ENCODE data around the gene MBLAC2.
A peak's percentile ranks its signal among the peaks of the same experiment; 100 is the strongest.

MBLAC2 gene

DNA sequence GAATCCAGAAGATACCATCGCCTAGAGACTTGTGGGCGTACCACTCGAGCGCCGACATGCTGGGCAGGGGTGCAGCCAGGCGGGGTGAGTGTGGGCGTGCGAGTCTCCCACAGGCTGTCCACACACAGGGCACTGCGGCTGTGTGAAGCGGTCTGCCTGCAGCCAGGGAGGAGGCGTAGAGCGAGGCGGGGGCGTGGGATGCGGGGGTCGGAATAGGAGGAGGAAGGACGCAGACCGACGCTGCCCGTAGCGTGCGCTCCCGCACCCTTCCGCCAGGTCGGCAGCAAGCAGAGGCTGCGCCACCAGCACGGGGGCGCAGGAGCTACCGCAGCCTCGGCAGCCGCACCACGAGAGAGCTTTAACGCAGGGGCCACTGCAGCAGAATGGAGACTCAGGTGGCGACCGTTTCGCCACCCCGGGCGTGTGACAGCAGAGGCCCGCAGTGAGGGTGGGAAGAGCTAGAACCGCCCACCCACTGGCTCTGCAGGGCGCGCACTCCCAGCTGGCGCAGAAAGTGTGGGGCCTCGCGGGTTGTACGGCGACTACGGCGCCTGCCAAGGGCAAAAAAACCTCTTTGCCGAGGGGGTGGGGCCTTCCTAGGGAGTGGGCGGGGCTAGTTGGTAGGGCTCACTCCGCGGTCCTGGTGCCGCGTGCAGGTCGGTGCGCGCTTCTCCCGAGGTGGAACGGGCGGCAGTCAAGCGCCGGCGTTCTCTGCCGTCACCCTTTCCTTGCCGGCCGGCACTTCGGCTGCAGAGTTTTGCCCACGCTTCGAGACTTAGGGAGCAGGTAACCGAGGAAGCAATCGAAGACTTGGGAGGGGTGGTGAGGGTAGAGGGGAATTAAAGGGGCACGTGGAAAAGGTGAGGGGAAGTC, at the start of gene MBLAC2, which contains the start of gene POLR3G:
TSS of gene MBLAC2 (minus strand) at position 537 of the 873 bp plus-strand sequence. CDS start at position 58, 479 bp downstream.
TSS of gene POLR3G (plus strand) at position 630 of the 873 bp plus-strand sequence. CDS start 10,704 bp downstream, outside the sequence.
- peak; percentile 84 to 96 (median 93) for DNase-seq (ENCODE audit: low read depth in 3 of 3)

DNA sequence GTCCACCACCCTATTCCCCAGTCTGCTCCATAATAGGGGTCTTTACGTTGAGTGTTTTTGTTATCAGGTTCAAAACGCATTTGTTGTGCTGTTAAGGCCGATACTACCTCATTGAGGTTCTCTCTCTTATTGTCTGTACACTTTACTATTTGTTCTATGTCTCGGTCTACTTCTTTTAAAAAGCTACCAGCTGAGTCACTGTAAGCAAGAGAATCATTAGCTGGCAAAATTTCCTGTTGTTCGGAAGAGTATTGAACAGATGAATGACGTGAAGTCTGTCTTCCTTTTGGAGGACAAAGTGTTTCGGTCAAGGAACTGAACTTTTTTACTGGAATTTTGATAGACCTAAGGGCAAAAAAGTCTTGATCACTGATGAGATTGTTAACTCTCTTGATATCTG, 44.5 kb upstream of the MBLAC2 start:
- DNase-seq (ENCODE audit: low read depth in 3 of 3): no peak

GRCh38 chr5:90518661-90519060, 44.1 kb upstream of the MBLAC2 start:
- no peak for DNase-seq (ENCODE audit: low read depth in 3 of 3)

DNA sequence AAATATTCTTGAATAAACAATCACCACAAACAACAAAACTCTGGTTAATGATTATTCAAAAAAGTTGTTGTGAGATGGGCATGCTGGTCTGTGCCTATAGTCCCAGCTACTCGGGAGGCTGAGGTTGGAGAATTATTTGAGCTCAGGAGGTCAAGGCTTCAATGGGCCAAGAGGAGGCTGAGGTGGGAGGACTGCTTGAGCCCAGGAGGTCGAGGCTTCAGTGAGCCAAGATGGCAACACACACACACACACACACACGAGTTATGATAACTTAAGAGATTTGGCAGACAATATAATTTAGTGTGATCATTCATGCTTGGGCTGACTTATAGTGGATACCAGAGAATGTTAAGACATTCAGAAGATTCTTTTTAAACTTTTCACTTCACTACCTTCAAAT, 39.9 kb upstream of the MBLAC2 start:
- no peak for DNase-seq (ENCODE audit: low read depth in 3 of 3)

DNA sequence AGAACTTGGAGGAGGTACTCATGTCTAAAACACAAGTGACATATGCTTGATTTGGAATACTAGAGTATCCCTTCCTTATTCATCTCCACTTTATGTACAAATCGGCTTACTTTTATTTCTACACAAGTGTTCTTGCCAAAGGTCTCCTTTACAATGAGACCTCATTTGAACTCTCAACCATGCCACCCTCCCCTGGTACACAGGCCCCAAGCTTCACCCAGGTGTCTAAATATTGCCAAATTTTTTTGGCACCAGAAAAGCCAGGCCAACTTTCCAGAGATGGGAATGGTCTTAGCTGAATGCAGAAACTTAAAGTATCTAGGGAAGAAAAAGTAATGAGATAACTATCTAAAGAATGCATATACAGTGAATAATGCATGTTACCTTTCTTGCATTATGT, 35.9 kb upstream of the MBLAC2 start:
- no peak for DNase-seq (ENCODE audit: low read depth in 3 of 3)

GRCh38 chr5:90506221-90506620, 31.6 kb upstream of the MBLAC2 start:
- DNase-seq (ENCODE audit: low read depth in 3 of 3): no peak

- no peak for DNase-seq (ENCODE audit: low read depth in 3 of 3)
Measured at GRCh38 chr5:90504743-90505142, 30.2 kb upstream of the MBLAC2 start.

DNA sequence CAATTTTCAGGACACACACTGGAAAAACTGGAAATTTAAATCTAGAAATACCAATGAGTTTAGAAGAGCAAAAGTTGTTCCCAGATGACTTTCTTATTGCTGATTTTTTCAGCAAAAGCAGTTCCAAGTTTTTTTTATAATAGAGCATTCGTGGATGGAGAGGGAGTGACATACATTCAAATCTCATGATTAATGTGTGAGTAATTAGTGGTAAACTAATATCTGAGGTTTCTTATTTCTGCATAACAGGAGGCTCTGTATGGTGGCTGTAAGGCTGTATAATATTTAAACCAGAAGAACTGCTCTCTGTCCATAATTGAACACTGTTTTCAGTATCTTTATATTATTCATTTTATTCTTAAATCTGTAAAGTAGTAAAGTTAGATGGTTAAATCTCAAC, 29.0 kb upstream of the MBLAC2 start:
- no peak for DNase-seq (ENCODE audit: low read depth in 3 of 3)

DNA sequence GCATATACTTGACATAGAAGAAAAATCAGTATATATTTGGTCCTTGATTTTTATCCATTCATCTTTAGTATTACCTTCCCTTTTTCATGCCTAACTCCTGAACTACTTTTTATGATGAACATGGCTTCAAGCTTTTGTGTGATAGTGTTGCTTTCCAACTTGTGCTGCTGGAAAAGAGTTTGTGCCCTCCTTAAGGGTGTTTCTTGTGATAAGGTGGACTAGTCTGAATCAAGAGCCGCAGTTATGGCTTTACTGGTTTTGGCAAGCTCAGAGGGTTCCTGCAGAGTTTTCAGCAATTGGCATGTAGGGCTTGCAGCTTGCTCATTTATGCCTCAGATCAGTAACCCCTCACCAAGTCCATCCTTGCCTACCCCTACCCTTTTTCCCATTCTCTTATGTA, 20.6 kb upstream of the MBLAC2 start:
- DNase-seq (ENCODE audit: low read depth in 3 of 3): no peak

DNA sequence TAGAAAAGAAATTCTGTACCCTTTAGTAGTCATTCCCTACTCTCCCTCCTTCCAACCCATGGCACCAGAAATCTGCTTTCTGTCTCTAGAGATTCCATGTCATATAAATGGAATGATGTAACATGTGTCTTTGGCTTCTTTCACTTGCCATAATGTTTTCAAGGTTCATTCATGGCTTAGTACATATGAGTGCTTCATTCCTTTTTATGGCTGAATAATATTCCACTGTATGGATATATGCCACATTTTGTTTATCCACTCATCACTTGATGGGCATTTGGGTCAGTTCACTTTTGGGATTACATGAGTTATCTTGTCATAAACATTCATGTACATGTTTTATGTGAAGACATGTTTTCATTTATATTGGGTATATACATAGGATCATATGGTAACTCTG, 19.5 kb upstream of the MBLAC2 start:
- no peak for DNase-seq (ENCODE audit: low read depth in 3 of 3)

GRCh38 chr5:90488791-90489190, 14.2 kb upstream of the MBLAC2 start:
- DNase-seq (ENCODE audit: low read depth in 3 of 3): no peak

DNA sequence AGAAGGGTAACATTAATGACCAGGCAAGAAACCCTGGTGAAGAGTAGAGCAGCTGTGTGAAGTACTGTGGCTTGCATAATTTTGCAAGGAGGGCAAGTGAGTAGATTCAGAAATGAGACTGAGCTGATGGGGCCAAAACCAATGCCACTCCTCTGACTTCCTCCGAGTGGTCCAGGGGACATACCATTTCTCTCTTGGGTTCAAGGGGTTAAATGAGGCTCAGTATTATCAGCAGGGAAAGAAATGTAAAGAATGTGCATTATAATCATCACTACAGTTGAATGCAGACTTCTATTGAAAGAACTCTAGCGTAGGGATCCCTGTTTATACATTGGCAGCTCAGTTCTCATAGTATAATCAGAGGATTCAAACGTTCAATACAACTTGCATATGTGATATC, 10.0 kb upstream of the MBLAC2 start:
- no peak for DNase-seq (ENCODE audit: low read depth in 3 of 3)

GRCh38 chr5:90483206-90483605, 8.6 kb upstream of the MBLAC2 start:
- no peak for DNase-seq (ENCODE audit: low read depth in 3 of 3)

DNA sequence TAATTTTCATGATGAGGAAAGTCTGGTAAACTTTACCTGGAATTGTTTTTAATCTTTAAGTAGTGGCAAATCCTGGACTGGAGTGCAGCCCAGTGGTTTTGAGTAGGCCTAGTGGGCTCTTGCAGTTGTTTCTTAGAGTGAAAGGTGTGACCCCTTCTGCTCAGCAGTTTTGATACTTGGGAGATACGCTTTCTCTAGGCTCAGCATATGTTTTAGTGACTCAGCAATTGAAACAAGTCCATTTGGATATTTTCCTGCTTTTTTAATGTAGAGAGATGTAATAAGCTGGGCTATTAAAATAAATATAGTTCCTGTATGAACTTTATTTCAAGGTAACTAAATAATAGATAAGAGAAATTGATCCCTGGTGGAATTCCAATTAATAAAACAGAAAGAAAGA, 6.1 kb upstream of the MBLAC2 start:
- DNase-seq (ENCODE audit: low read depth in 3 of 3): no peak

- DNase-seq (ENCODE audit: low read depth in 3 of 3): no peak
Measured at GRCh38 chr5:90479611-90480385, 5.2 kb upstream of the MBLAC2 start.

- DNase-seq (ENCODE audit: low read depth in 3 of 3): no peak
Measured at GRCh38 chr5:90477621-90478215, 3.1 kb upstream of the MBLAC2 start.

DNA sequence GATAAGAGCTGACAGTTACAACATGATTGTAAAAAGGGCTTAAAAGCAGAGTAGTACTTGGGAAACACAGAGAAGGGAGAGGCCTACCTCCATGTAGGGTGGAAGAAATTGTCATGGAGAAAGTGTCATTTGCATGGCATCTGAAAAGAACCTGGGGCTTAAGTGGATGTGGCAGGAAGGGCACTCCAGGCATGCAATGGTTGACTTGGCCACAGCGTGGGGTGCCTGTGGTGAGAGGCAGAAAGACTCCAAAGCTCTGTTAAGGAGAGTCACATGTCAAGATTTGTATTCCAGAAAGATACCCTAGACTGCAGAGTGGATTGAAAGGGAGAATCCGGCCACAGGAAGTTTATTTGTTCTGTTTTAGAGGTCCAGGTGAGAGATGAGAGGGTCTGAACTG, 2.5 kb upstream of the MBLAC2 start:
- no peak for DNase-seq (ENCODE audit: low read depth in 3 of 3)

- DNase-seq (ENCODE audit: low read depth in 3 of 3): no peak
Measured at GRCh38 chr5:90476391-90476790, 1.8 kb upstream of the MBLAC2 start.

DNA sequence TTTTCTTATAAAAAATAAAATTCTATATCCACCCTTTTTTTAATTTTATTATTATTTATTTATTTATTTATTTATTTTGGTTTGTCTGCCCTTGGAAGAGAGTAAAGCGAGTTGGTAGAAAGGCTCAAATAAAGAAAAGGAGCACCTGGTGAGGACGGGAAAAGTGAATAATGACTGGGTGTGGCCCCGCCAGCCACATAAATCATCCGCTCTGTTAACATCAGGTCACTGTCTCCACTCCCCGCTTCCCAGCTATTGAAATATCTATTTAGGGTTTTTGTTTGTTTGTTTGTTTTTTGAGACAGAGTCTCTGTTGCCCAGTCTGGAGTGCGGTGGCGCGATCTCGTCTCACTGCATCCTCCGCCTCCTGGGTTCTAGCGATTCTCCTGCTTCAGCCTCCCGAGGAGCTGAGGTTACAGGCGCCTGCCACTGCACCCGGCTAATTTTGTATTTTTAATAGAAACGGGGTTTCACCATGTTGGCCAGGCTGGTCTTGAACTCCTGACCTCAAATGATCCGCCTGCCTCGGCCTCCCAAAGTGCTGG, 937 bp upstream of the MBLAC2 start:
- DNase-seq (ENCODE audit: low read depth in 3 of 3): no peak

GRCh38 chr5:90473396-90474234, 956 bp downstream of the MBLAC2 start:
- DNase-seq (ENCODE audit: low read depth in 3 of 3): peak; percentile 3 to 18 (median 6)

- no peak for DNase-seq (ENCODE audit: low read depth in 3 of 3)
Measured at GRCh38 chr5:90472783-90473395, 1.7 kb downstream of the MBLAC2 start.

All from stimulated activated CD4-positive, alpha-beta T cell treated with anti-CD3 and anti-CD28 coated beads, TNF-alpha, amount 100 ng/mL, for 48 hours (primary cell).